Myocyte (in vitro differentiated cells): ENCODE results near the gene NDUFB7. TPM values are rescaled to one million over a fixed set of nuclear protein-coding genes. Genes with fewer than 3 reads are reported as not detected.
A peak's percentile ranks its signal among the peaks of the same experiment; 100 is the strongest.

Experiments used
- DNase-seq: peaks from one replicate; pipeline ENCODE4 v3.0.0-alpha.2; 2012; ENCODE audit warnings: low read depth
- microRNA counts: library from miRNA; unstranded; fragments of <30 nt; microRNA quantifications from one replicate; lab custom pipeline; 2016
- microRNA-seq: library from miRNA; unstranded; fragments of <30 nt; microRNA quantifications from one replicate; pipeline ENCODE4, GENCODE V29; 2016
- total RNA-seq: library from RNA; depleted of rRNA; stranded (reverse); fragments of >200 nt; gene quantifications from 2 replicates; pipeline ENCODE4 v1.2.3, GENCODE V29; 2014

The NDUFB7 gene
- total RNA-seq, 1 donor from 2014 or later = 256 TPM

- DNase-seq = no peak
Observed at GRCh38 chr19:14525729-14526128, 46.1 kb downstream of the NDUFB7 start.

GRCh38 chr19:14520543-14520942, 51.3 kb downstream of the NDUFB7 start:
- DNase-seq = no peak

- peak; percentile 91 for DNase-seq
Observed at GRCh38 chr19:14519860-14520407, 51.9 kb downstream of the NDUFB7 start.

DNA sequence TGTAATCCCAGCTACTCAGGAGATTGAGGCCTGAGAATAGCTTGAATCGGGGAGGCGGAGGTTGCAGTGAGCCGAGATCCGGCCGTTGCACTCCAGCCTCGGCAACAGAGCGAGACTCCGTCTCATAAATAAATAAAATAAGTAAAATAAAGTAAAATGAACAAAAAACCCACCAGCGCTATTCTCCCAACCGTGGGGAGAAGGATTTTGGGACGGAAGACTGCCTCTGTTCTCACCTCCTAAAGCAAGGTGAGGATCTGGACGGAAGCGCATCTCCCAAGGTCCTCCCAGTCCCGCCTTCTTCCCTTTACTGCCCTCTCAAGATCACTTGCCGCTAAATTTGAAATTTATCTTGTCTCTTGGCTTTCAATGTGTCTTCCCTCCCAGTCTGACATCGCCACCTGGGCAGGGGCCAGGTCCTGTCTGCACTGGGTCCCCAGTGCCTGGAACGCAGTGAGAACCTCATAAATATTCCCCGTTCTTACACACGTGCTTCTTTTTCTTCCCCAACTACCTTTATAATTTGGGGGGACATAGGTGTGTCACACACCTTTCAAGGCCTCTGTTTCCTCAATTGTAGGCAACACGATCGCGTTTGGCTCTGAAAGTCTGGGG, 52.5 kb downstream of the NDUFB7 start:
- no peak for DNase-seq

GRCh38 chr19:14517840-14518505, 53.9 kb downstream of the NDUFB7 start, which contains the start of gene DNAJB1:
TSS of gene DNAJB1 (minus strand) at chr19:14518397. CDS start at chr19:14518349, 48 bp downstream.
- peak; percentile 82 for DNase-seq

DNA sequence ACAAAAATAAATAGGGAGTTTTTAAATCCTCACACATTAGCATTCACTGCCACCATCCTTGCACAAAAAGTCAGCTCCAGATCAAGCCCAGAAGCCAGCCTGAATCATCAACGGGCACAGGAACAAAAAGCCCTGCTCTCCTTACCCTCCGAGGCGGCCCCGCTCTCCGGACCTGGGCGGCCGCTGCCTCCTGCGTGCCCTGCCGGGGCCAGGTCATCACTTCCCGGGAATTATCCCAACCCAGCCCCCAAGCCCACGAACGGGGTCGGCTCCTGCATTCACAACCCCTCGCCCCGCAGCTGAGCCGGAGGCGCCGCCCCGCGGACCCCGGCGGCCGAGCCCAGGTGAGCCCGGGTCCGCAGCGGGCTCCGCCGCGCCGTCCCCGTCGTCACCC, 54.4 kb downstream of the NDUFB7 start:
- no peak for DNase-seq

- DNase-seq = no peak
Observed at GRCh38 chr19:14516746-14517438, 55.0 kb downstream of the NDUFB7 start.

MicroRNAs within 50 kb of the gene (microRNA counts, 767-probe panel; counts per million panel counts)
- microRNA hsa-miR-639 (lab: Ali Mortazavi, UCI) = not detected

Small RNA genes within 50 kb of the gene (microRNA-seq; reads per million reads assigned to microRNA genes)
- gene MIR639 = not detected

Other genes with a start within 250 kb of the NDUFB7 start
- 32.5 and 85.6 TPM in 2 replicates for gene ADGRE5, start 190.6 kb downstream of the NDUFB7 start, total RNA-seq
- 63.4 and 73.0 TPM in 2 replicates for gene DDX39A, start 152.7 kb downstream of the NDUFB7 start, total RNA-seq
- gene PKN1, start 138.8 kb downstream of the NDUFB7 start, total RNA-seq = 91.8 and 94.9 TPM in 2 replicates
- gene PTGER1, start 96.7 kb downstream of the NDUFB7 start, total RNA-seq = not detected in 2 replicates
- 129 and 141 TPM in 2 replicates for gene GIPC1, start 75.9 kb downstream of the NDUFB7 start, total RNA-seq
- gene DNAJB1, start 53.7 kb downstream of the NDUFB7 start, total RNA-seq = 53.2 and 61.1 TPM in 2 replicates
- 103 TPM in 2 replicates for gene TECR, start 42.5 kb downstream of the NDUFB7 start, total RNA-seq
- gene CLEC17A, start 11.0 kb upstream of the NDUFB7 start, total RNA-seq = not detected in 2 replicates
- not detected in 2 replicates for gene ADGRE3, start 102.8 kb upstream of the NDUFB7 start, total RNA-seq
- 25.3 and 34.8 TPM in 2 replicates for gene ZNF333, start 118.0 kb upstream of the NDUFB7 start, total RNA-seq
- 0.47 and 1.1 TPM in 2 replicates for gene ADGRE2, start 206.5 kb upstream of the NDUFB7 start, total RNA-seq